Measurements from ENCODE around the gene COLEC11.
A peak's percentile ranks its signal among the peaks of the same experiment; 100 is the strongest.

Gene COLEC11

GRCh38 chr2:3639653-3640052, 44.7 kb downstream of the COLEC11 start:
- no peak for DNase-seq

- no peak for DNase-seq
Measured at GRCh38 chr2:3641181-3641580, 46.3 kb downstream of the COLEC11 start.

GRCh38 chr2:3641841-3642421, 47.0 kb downstream of the COLEC11 start:
- no peak for DNase-seq

- DNase-seq = no peak
Measured at GRCh38 chr2:3642521-3643215, 47.8 kb downstream of the COLEC11 start.

- DNase-seq = no peak
Measured at GRCh38 chr2:3643371-3644245, 48.7 kb downstream of the COLEC11 start.

- DNase-seq = no peak
Measured at GRCh38 chr2:3644246-3644525, 49.3 kb downstream of the COLEC11 start.

GRCh38 chr2:3644891-3645605, 50.1 kb downstream of the COLEC11 start:
- no peak for DNase-seq

GRCh38 chr2:3645745-3646389, 51.0 kb downstream of the COLEC11 start:
- no peak for DNase-seq

- DNase-seq = no peak
Measured at GRCh38 chr2:3646446-3646845, 51.5 kb downstream of the COLEC11 start.

GRCh38 chr2:3647246-3647645, 52.3 kb downstream of the COLEC11 start:
- no peak for DNase-seq

- DNase-seq = no peak
Measured at GRCh38 chr2:3647831-3648651, 53.1 kb downstream of the COLEC11 start.

- DNase-seq = no peak
Measured at GRCh38 chr2:3648652-3649177, 53.8 kb downstream of the COLEC11 start.

- no peak for DNase-seq
Measured at GRCh38 chr2:3649581-3649980, 54.7 kb downstream of the COLEC11 start.

GRCh38 chr2:3650140-3650920, 55.4 kb downstream of the COLEC11 start:
- DNase-seq = no peak

GRCh38 chr2:3651691-3652648, 57.1 kb downstream of the COLEC11 start:
- DNase-seq = peak; percentile 95

GRCh38 chr2:3652896-3653625, 58.1 kb downstream of the COLEC11 start:
- no peak for DNase-seq

- DNase-seq = no peak
Measured at GRCh38 chr2:3654011-3654410, 59.1 kb downstream of the COLEC11 start.

- DNase-seq = no peak
Measured at GRCh38 chr2:3654531-3655225, 59.8 kb downstream of the COLEC11 start.

All from DMS153 (cell line).